ENCODE measurements around the gene FAM43A.

Gene FAM43A

GRCh38 chr3:194736896-194737600, 51.4 kb downstream of the FAM43A start:
- FAIRE-seq = peak; percentile 58
- DNase-seq (ENCODE audit: insufficient read length, low spot score) = no peak

All from GM19239 (cell line).